ENCODE measurements around the gene PTPRD.
"Not testable (repeated sequence)": the region's sequence is repeated elsewhere in the genome, so short reads cannot be mapped to it uniquely, and the experiment has no call there.

Gene PTPRD

DNA sequence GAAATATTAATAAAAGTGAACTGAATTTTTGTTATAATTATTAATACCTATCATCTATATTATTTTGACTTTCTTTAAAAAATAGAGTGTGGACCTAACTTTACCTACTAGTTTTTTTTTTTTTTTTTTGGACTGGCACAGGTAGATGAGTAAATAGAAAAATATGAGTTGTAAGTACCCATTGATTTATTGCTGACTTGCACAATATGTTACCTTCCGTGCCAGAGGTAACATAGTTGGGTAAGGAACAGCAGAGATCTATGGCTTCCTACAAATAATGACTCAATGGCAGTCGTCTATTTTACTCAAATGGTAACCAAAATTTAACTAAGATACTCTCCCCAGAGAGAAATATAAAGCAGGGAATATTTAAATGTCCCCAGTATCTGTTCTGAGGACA lies 1212.8 kb downstream of the PTPRD start:
- Mint-ChIP-seq H3K36me3 (ENCODE audit: low read depth) (no peaks in the 10 kb centered on the region), H3K9me3 (peaks cover 16% of the 10 kb centered on the region), H3K4me3 (no peak overlapping the region), H3K4me1 (ENCODE audit: low read depth) (no peaks in the 10 kb centered on the region), H3K27ac (no peak overlapping the region), H3K27me3 (no peaks in the 10 kb centered on the region)

DNA sequence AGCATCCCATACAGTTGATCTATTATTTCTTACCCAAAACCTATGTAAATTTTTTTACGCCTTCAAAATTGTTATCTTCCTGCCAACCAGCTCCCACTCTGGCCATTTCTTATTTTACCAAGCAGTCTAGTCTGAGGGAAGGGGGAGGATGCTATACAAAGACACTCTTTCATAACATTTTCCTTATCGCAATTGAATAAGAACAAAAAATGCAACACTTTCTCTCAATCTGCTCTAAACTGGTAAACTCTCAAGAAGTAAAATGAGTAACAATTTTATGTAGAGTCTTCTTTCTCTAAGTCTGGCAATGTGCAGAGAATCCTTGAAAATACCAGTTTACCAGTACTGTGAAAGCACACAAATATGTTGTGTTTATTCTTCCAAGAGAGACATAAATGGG lies 1216.3 kb downstream of the PTPRD start:
- H3K27ac Mint-ChIP-seq = no peak overlapping the region
- no peaks in the 10 kb centered on the region for H3K27me3 Mint-ChIP-seq
- no peaks in the 10 kb centered on the region for H3K9me3 Mint-ChIP-seq
- H3K4me3 Mint-ChIP-seq = no peak overlapping the region
- H3K36me3 Mint-ChIP-seq (ENCODE audit: low read depth) = no peaks in the 10 kb centered on the region
- no peaks in the 10 kb centered on the region for H3K4me1 Mint-ChIP-seq (ENCODE audit: low read depth)

- Mint-ChIP-seq H3K4me1 (ENCODE audit: low read depth) (no peaks in the 10 kb centered on the region), H3K36me3 (ENCODE audit: low read depth) (no peaks in the 10 kb centered on the region), H3K9me3 (no peaks in the 10 kb centered on the region), H3K27me3 (no peaks in the 10 kb centered on the region), H3K4me3 (no peak overlapping the region), H3K27ac (no peak overlapping the region)
Measured at GRCh38 chr9:9395539-9395938, 1217.3 kb downstream of the PTPRD start.

GRCh38 chr9:9392755-9393154 lies 1220.0 kb downstream of the PTPRD start:
- H3K27me3 Mint-ChIP-seq = no peaks in the 10 kb centered on the region
- H3K36me3 Mint-ChIP-seq (ENCODE audit: low read depth) = no peaks in the 10 kb centered on the region
- H3K4me1 Mint-ChIP-seq (ENCODE audit: low read depth) = no peaks in the 10 kb centered on the region
- H3K9me3 Mint-ChIP-seq = no peaks in the 10 kb centered on the region
- H3K4me3 Mint-ChIP-seq = no peak overlapping the region
- H3K27ac Mint-ChIP-seq = no peak overlapping the region

DNA sequence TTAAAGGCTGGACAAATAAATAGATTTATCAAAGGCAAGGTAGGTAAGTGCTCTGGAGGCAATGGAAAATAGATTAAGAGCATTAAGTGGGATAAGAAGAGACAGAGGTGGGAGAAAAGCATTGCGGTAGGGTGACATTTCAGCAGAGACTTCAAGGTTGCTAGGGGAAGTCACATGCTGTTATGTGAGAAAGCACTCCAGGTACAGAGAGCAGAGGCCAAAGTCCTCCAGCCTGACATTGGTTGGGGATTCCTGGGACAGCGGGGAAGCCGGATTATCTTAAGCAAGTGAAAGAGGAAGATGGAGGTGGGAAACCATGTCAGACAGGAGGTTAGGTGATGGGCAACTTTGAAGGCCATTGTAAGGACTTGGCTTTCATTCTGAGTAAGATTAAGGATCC lies 1222.9 kb downstream of the PTPRD start:
- no peaks in the 10 kb centered on the region for H3K9me3 Mint-ChIP-seq
- no peaks in the 10 kb centered on the region for H3K4me1 Mint-ChIP-seq (ENCODE audit: low read depth)
- no peaks in the 10 kb centered on the region for H3K36me3 Mint-ChIP-seq (ENCODE audit: low read depth)
- H3K27me3 Mint-ChIP-seq = no peaks in the 10 kb centered on the region
- no peak overlapping the region for H3K4me3 Mint-ChIP-seq
- no peak overlapping the region for H3K27ac Mint-ChIP-seq

GRCh38 chr9:9387511-9388115 lies 1225.2 kb downstream of the PTPRD start:
- Mint-ChIP-seq H3K27ac (no peak overlapping the region), H3K9me3 (no peaks in the 10 kb centered on the region), H3K4me3 (no peak overlapping the region), H3K36me3 (ENCODE audit: low read depth) (no peaks in the 10 kb centered on the region), H3K27me3 (no peaks in the 10 kb centered on the region), H3K4me1 (ENCODE audit: low read depth) (no peaks in the 10 kb centered on the region)

- no peaks in the 10 kb centered on the region for H3K4me1 Mint-ChIP-seq (ENCODE audit: low read depth)
- no peaks in the 10 kb centered on the region for H3K36me3 Mint-ChIP-seq (ENCODE audit: low read depth)
- H3K9me3 Mint-ChIP-seq = peaks cover 4% of the 10 kb centered on the region
- no peak overlapping the region for H3K4me3 Mint-ChIP-seq
- no peaks in the 10 kb centered on the region for H3K27me3 Mint-ChIP-seq
- H3K27ac Mint-ChIP-seq = no peak overlapping the region
Measured at GRCh38 chr9:9362332-9362731, 1250.5 kb downstream of the PTPRD start.

GRCh38 chr9:9352877-9353481 lies 1259.8 kb downstream of the PTPRD start:
- no peaks in the 10 kb centered on the region for H3K4me1 Mint-ChIP-seq (ENCODE audit: low read depth)
- no peaks in the 10 kb centered on the region for H3K27me3 Mint-ChIP-seq
- no peak overlapping the region for H3K27ac Mint-ChIP-seq
- H3K9me3 Mint-ChIP-seq = no peaks in the 10 kb centered on the region
- no peak overlapping the region for H3K4me3 Mint-ChIP-seq
- no peaks in the 10 kb centered on the region for H3K36me3 Mint-ChIP-seq (ENCODE audit: low read depth)

DNA sequence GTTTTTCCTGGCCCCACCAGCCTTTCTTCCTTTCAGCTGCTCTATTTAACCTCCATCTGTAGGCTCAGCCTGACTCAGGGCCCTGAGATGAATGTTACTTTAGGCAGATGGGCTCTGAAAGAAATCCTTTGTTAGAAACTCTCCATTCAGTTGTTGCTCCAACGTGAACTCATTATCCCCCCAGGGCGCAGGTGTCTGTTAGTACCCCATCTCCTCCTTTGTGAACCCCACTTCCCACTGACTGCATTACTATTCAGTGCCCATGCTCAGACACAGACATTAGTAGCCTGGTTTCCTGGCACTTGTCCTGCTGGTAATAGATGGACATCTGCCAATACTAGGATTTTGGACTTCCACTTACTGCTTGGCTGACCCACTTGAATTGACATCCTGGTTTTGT lies 1271.6 kb downstream of the PTPRD start:
- H3K9me3 Mint-ChIP-seq = no peaks in the 10 kb centered on the region
- H3K4me3 Mint-ChIP-seq = no peak overlapping the region
- H3K4me1 Mint-ChIP-seq (ENCODE audit: low read depth) = no peaks in the 10 kb centered on the region
- H3K27me3 Mint-ChIP-seq = no peaks in the 10 kb centered on the region
- H3K36me3 Mint-ChIP-seq (ENCODE audit: low read depth) = no peaks in the 10 kb centered on the region
- H3K27ac Mint-ChIP-seq = no peak overlapping the region

DNA sequence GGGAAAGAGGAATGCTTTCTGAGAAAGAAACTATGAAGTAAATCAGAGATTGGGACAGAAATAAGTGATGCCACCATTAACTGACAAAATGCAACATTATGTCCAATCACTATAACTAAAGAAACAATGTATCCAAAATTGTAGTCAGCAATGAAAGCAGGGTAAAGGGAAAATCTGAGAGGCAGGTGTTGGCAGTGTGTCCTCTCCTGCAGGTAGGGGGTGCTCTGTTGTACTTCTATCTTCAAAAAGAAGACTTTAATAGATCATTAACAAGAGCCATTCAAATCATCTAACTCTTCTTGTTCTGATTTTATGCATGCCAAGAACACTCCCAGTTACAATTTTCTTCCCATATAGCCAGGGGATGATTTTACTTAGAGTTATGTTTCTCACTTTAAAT lies 1275.7 kb downstream of the PTPRD start:
- no peaks in the 10 kb centered on the region for H3K4me1 Mint-ChIP-seq (ENCODE audit: low read depth)

GRCh38 chr9:9326749-9327148 lies 1286.1 kb downstream of the PTPRD start:
- no peaks in the 10 kb centered on the region for H3K9me3 Mint-ChIP-seq
- H3K27me3 Mint-ChIP-seq = no peaks in the 10 kb centered on the region
- H3K4me3 Mint-ChIP-seq = no peak overlapping the region
- H3K36me3 Mint-ChIP-seq (ENCODE audit: low read depth) = no peaks in the 10 kb centered on the region
- no peaks in the 10 kb centered on the region for H3K4me1 Mint-ChIP-seq (ENCODE audit: low read depth)
- no peak overlapping the region for H3K27ac Mint-ChIP-seq

More for the DNA sequence above, 1275.7 kb downstream of the PTPRD start:
- no peaks in the 10 kb centered on the region for H3K27me3 Mint-ChIP-seq
- H3K9me3 Mint-ChIP-seq = no peaks in the 10 kb centered on the region
- H3K36me3 Mint-ChIP-seq (ENCODE audit: low read depth) = no peaks in the 10 kb centered on the region
- H3K27ac Mint-ChIP-seq = no peak overlapping the region
- no peak overlapping the region for H3K4me3 Mint-ChIP-seq

DNA sequence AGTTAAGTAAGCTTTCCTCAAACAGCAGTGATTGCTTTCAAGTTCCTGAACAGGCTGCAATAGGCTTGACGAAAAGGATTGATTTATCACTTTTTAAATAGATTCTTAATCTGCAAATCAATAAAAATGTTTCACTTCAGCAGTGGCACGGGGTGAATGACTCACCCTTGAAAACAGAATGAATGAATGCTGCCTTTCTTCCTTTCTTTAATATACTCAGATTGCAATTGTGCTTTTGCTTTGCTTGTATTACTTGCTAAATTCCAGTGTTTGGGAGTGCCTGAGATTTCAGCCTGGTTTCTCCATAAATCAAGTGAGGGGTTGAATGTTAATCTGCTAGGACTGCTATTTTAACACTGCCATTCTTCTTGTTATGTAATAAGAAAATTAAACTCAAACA lies 1293.8 kb downstream of the PTPRD start:
- peaks cover 9% of the 10 kb centered on the region for H3K9me3 Mint-ChIP-seq
- no peak overlapping the region for H3K4me3 Mint-ChIP-seq
- H3K36me3 Mint-ChIP-seq (ENCODE audit: low read depth) = no peaks in the 10 kb centered on the region

DNA sequence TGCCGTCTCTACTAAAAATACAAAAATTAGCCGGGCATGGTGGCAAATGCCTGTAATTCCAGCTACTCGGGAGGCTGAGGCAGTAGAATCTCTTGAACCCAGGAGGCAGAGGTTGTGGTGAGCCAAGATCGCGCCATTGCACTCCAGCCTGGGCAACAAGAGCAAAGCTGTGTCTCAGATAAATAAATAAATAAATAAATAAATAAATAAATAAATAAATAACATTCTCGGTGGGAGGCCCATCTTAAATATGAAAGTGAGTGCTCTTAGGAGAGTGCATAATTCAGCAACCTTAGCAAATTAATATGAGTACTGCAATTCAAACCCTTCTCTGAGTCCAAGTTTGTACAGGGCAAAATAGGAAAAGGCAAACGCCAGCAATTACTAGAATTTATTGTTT lies 1302.1 kb downstream of the PTPRD start:
- H3K36me3 Mint-ChIP-seq (ENCODE audit: low read depth); H3K4me3 Mint-ChIP-seq; H3K27me3 Mint-ChIP-seq; H3K9me3 Mint-ChIP-seq; H3K27ac Mint-ChIP-seq; H3K4me1 Mint-ChIP-seq (ENCODE audit: low read depth): not testable (repeated sequence)

More for the DNA sequence above, 1293.8 kb downstream of the PTPRD start:
- H3K4me1 Mint-ChIP-seq (ENCODE audit: low read depth) = no peaks in the 10 kb centered on the region
- no peaks in the 10 kb centered on the region for H3K27me3 Mint-ChIP-seq
- H3K27ac Mint-ChIP-seq = no peak overlapping the region

GRCh38 chr9:9305600-9305999 lies 1307.2 kb downstream of the PTPRD start:
- no peaks in the 10 kb centered on the region for H3K4me1 Mint-ChIP-seq (ENCODE audit: low read depth)
- no peak overlapping the region for H3K4me3 Mint-ChIP-seq
- H3K36me3 Mint-ChIP-seq (ENCODE audit: low read depth) = no peaks in the 10 kb centered on the region
- H3K9me3 Mint-ChIP-seq = no peaks in the 10 kb centered on the region
- H3K27me3 Mint-ChIP-seq = no peaks in the 10 kb centered on the region
- H3K27ac Mint-ChIP-seq = no peak overlapping the region

GRCh38 chr9:9299134-9299533 lies 1313.7 kb downstream of the PTPRD start:
- no peaks in the 10 kb centered on the region for H3K4me1 Mint-ChIP-seq (ENCODE audit: low read depth)
- H3K36me3 Mint-ChIP-seq (ENCODE audit: low read depth) = no peaks in the 10 kb centered on the region
- H3K27me3 Mint-ChIP-seq = no peaks in the 10 kb centered on the region
- no peak overlapping the region for H3K27ac Mint-ChIP-seq
- no peaks in the 10 kb centered on the region for H3K9me3 Mint-ChIP-seq
- H3K4me3 Mint-ChIP-seq = no peak overlapping the region

GRCh38 chr9:9286001-9286400 lies 1326.8 kb downstream of the PTPRD start:
- H3K27me3 Mint-ChIP-seq = no peaks in the 10 kb centered on the region
- no peaks in the 10 kb centered on the region for H3K9me3 Mint-ChIP-seq
- no peaks in the 10 kb centered on the region for H3K4me1 Mint-ChIP-seq (ENCODE audit: low read depth)
- H3K36me3 Mint-ChIP-seq (ENCODE audit: low read depth) = no peaks in the 10 kb centered on the region
- H3K4me3 Mint-ChIP-seq = no peak overlapping the region
- no peak overlapping the region for H3K27ac Mint-ChIP-seq
